Measurements from ENCODE around the gene ZNF22. TPM values are rescaled to one million over a fixed set of nuclear protein-coding genes. Genes with fewer than 3 reads are reported as not detected.

ZNF22 gene
- total RNA-seq, 2 experiments from 2014 or later = 44.6 to 45.2 TPM

DNA sequence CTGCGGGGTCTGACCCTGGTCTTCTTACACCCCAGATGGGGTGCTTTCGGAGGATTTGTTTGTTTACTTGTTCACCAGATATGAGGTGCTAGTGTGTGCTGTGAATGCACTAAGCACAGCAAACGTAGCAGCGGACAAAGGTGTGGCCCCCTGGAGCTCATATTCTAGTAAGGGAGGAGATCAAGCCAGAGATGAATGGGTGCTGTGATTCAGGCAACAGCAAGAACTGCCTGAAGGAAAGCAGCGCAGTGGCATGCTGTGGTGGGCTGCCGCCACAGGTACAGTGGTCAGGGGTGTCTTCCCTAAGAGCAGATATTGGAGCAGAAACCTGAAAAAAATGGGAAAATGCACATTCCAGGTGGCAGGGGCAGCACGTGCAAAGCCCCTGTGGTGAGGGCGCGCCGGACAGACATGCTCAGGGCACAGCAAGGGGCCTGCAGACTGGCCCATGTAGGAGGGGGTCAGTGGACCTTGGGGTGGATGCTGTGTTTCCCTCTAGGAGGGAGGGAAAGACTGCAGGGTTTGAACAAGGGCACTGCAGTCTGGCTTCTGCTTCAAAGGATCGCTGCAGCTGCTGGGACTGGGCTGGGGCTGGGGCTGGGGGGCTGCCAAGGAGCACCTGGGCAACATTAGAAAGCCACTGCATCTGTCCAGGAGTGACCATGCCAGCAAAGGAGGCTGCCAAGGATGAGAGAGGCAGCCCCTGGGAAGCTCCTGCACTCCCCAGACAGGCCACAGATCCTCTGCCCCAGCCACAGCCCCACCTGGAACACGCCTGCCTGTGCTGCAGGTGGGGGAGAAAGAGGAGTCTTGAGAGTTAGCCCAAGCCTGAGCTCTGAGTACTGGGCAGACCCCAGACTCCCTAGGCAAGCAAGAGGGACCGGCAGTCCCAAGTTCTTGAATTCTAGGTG is 21.2 kb upstream of the ZNF22 start:
- H3K27me3 Mint-ChIP-seq (ENCODE audit: low read depth) = no peaks in the 10 kb centered on the region
- no peaks in the 10 kb centered on the region for H3K9me3 Mint-ChIP-seq (ENCODE audit: insufficient read depth)
- no peak overlapping the region for H3K27ac Mint-ChIP-seq
- no peaks in the 10 kb centered on the region for H3K36me3 Mint-ChIP-seq (ENCODE audit: low read depth)
- H3K4me1 Mint-ChIP-seq (ENCODE audit: low read depth) = peaks cover 18% of the 10 kb centered on the region
- POLR2A ChIA-PET = interaction anchor here (0.9 to 1.8 kb wide), 4 partner anchors 21 to 52 kb away, joined by 3 to 6 read pairs (median 4); partner anchors contain the start of gene ZNF22
- no peak for DNase-seq
- H3K4me3 Mint-ChIP-seq = no peak overlapping the region
- ATAC-seq = no peak
- CTCF ChIA-PET = interaction anchor here (1.1 to 4.2 kb wide), 4 partner anchors 11 to 47 kb away, joined by 3 to 25 read pairs (median 5); partner anchors contain the start of gene RASSF4

DNA sequence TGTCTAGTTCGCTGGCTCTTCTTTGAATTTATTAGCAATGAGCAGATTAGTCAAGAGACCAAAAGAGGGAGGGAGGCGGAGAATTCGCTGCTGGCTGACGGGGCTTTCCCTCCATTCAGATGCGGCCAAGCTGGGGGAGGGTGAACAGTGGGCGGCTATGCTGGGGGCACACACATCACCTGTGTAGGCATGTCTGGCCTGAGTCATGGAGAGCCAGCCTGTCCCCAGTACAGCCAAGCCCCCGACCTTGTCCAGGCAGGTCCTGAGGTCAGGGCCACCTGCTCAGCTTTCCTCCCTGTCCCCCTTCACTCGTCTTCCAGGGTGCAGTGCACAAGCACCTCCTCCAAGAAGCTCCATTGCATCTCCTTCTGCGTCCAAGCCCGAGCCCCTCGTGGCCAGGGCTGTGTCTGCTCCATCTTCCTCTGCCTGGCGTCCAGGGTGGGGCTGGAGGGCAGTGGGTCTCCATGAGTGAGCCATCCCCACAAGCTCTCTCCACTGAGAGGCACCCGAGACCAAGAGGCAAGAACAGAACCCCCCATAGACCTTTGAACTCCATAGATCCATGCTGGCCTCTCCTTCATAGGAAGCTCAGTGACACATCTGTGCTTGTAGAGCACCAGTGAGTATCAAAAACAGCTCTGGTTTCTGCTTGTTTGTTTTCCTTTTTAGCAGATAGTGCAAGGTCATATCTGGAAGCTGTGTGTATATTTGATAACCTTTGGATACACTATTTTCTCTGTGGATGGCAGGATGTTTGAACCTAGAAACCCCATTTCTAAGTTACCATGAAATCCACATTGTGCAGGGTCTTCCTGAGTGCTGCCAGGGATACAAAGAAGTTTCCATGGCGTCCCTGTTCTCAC is 20.2 kb upstream of the ZNF22 start:
- CTCF ChIA-PET = interaction anchor here (1.1 to 4.2 kb wide), 6 partner anchors 12 to 48 kb away, joined by 3 to 25 read pairs (median 3); partner anchors contain the start of genes RASSF4 and ZNF22
- Mint-ChIP-seq H3K4me1 (ENCODE audit: low read depth) (peaks cover 15% of the 10 kb centered on the region), H3K4me3 (no peak overlapping the region), H3K9me3 (ENCODE audit: insufficient read depth) (no peaks in the 10 kb centered on the region), H3K27me3 (ENCODE audit: low read depth) (peaks cover under 1% of the 10 kb centered on the region), H3K36me3 (ENCODE audit: low read depth) (no peaks in the 10 kb centered on the region), H3K27ac (no peak overlapping the region)
- POLR2A ChIA-PET = interaction anchor here (0.9 to 1.3 kb wide), 3 partner anchors 21 to 53 kb away, joined by 3 to 4 read pairs (median 3); no protein-coding TSS in a partner anchor
- DNase-seq = no peak
- no peak for ATAC-seq

DNA sequence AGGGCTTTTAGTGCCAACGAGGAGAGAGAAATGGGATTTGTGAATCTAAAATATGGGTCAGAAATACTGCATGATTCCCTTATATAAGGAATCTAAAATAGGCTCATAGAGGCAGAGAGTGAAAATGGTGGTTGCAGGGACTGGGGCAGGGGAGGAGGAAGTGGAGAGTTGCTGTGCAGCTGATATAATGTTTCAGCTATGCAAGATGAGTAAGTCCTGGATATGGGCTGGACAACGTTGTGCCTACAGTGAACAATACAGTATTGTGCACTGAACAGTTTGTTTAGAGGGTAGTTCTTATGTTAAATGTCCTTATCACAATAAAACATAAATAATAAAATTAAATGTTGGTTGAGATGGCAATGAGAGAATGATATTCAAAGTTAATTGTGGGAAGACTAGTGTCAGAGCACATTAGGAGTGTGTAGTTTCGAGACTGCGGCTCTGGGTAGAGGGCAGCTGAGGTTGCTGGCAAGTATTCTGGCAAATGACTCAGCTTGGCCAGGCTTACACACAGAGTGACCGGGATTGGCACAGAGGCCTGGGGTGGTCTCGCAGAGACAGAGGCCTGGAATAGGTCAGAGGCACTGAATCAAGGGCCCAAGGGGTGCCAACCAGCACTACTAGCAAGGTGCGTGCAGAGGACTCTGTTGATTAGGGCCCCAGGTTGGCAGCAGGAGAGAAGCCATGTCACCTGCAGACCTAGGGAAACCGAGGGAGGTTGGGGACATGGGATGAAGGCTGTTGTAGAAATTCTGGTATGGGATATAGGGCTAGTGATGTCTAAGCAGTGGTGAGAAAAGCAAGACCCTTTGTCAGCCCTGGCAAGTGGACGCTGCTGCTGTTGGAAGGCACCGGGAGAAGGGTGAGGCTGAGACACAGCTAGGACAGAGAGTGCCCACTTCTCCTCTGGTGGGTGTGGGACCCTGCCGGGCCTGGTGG is 19.3 kb upstream of the ZNF22 start:
- H3K36me3 Mint-ChIP-seq (ENCODE audit: low read depth) = no peaks in the 10 kb centered on the region
- H3K27ac Mint-ChIP-seq = no peak overlapping the region
- H3K9me3 Mint-ChIP-seq (ENCODE audit: insufficient read depth) = no peaks in the 10 kb centered on the region
- ChIA-PET POLR2A (interaction anchor here (1.1 to 1.3 kb wide), 2 partner anchors 20 to 23 kb away, joined by 3 to 4 read pairs; no protein-coding TSS in a partner anchor), CTCF (interaction anchor here (1.1 to 4.2 kb wide), 5 partner anchors 13 to 49 kb away, joined by 3 to 25 read pairs (median 3); partner anchors contain the start of genes RASSF4 and ZNF22)
- H3K4me3 Mint-ChIP-seq = no peak overlapping the region
- DNase-seq (no peak), ATAC-seq (no peak)
- peaks cover 12% of the 10 kb centered on the region for H3K4me1 Mint-ChIP-seq (ENCODE audit: low read depth)
- peaks cover 9% of the 10 kb centered on the region for H3K27me3 Mint-ChIP-seq (ENCODE audit: low read depth)

- H3K4me1 Mint-ChIP-seq (ENCODE audit: low read depth) = peaks cover 10% of the 10 kb centered on the region
- DNase-seq = no peak
- H3K36me3 Mint-ChIP-seq (ENCODE audit: low read depth) = no peaks in the 10 kb centered on the region
- no peak for ATAC-seq
- H3K27ac Mint-ChIP-seq = no peak overlapping the region
- H3K27me3 Mint-ChIP-seq (ENCODE audit: low read depth) = peaks cover 9% of the 10 kb centered on the region
- CTCF ChIA-PET = interaction anchor here (2.1 kb wide), 1 partner anchor 13 kb away, joined by 6 read pairs; no protein-coding TSS in a partner anchor
- POLR2A ChIA-PET = no interaction called here
- H3K4me3 Mint-ChIP-seq = no peak overlapping the region
- H3K9me3 Mint-ChIP-seq (ENCODE audit: insufficient read depth) = no peaks in the 10 kb centered on the region
These were observed 18.6 kb upstream of the ZNF22 start for GRCh38 chr10:44982114-44982460.

GRCh38 chr10:44982496-44982895 is 18.2 kb upstream of the ZNF22 start:
- Mint-ChIP-seq H3K27ac (no peak overlapping the region), H3K9me3 (ENCODE audit: insufficient read depth) (no peaks in the 10 kb centered on the region), H3K4me3 (no peak overlapping the region), H3K27me3 (ENCODE audit: low read depth) (peaks cover 9% of the 10 kb centered on the region), H3K36me3 (ENCODE audit: low read depth) (no peaks in the 10 kb centered on the region), H3K4me1 (ENCODE audit: low read depth) (peaks cover 10% of the 10 kb centered on the region)
- DNase-seq (no peak), ATAC-seq (no peak)
- ChIA-PET CTCF (no interaction called here), POLR2A (no interaction called here)

GRCh38 chr10:44983066-44983894 is 17.4 kb upstream of the ZNF22 start:
- Mint-ChIP-seq H3K4me1 (ENCODE audit: low read depth) (peaks cover 6% of the 10 kb centered on the region), H3K4me3 (no peak overlapping the region), H3K9me3 (ENCODE audit: insufficient read depth) (no peaks in the 10 kb centered on the region), H3K27me3 (ENCODE audit: low read depth) (peaks cover 9% of the 10 kb centered on the region), H3K36me3 (ENCODE audit: low read depth) (no peaks in the 10 kb centered on the region), H3K27ac (no peak overlapping the region)
- POLR2A ChIA-PET = no interaction called here
- no peak for DNase-seq
- CTCF ChIA-PET = no interaction called here
- no peak for ATAC-seq

- Mint-ChIP-seq H3K4me3 (no peak overlapping the region), H3K9me3 (ENCODE audit: insufficient read depth) (no peaks in the 10 kb centered on the region), H3K36me3 (ENCODE audit: low read depth) (no peaks in the 10 kb centered on the region), H3K27me3 (ENCODE audit: low read depth) (peaks cover 11% of the 10 kb centered on the region), H3K27ac (no peak overlapping the region), H3K4me1 (ENCODE audit: low read depth) (peaks cover 3% of the 10 kb centered on the region)
- ChIA-PET POLR2A (no interaction called here), CTCF (no interaction called here)
- ATAC-seq (no peak), DNase-seq (no peak)
These were observed 16.8 kb upstream of the ZNF22 start for GRCh38 chr10:44983895-44984278.

DNA sequence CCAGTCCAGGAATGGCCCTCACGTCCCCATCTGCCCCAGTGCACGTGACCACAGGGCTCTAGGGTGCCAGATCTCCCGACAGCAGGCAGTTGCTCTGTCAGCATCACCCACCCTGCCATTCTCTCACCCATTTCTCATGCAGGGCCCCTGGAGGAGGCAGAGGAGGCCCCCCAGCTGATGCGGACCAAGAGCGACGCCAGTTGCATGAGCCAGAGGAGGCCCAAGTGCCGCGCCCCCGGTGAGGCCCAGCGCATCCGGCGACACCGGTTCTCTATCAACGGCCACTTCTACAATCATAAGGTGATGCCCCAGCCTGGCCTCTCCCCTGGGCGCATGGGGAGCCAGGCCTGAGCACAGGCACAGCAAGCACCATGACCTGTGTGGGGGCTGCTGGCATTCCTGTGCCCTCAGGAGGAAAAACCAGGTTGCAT is 16.0 kb upstream of the ZNF22 start:
- no peak overlapping the region for H3K4me3 Mint-ChIP-seq
- ATAC-seq = no peak
- peaks cover 11% of the 10 kb centered on the region for H3K27me3 Mint-ChIP-seq (ENCODE audit: low read depth)
- CTCF ChIA-PET = no interaction called here
- no peak overlapping the region for H3K27ac Mint-ChIP-seq
- no peaks in the 10 kb centered on the region for H3K9me3 Mint-ChIP-seq (ENCODE audit: insufficient read depth)
- peaks cover 3% of the 10 kb centered on the region for H3K4me1 Mint-ChIP-seq (ENCODE audit: low read depth)
- no peak for DNase-seq
- POLR2A ChIA-PET = no interaction called here
- no peaks in the 10 kb centered on the region for H3K36me3 Mint-ChIP-seq (ENCODE audit: low read depth)

- no peak overlapping the region for H3K27ac Mint-ChIP-seq
- H3K4me3 Mint-ChIP-seq = no peak overlapping the region
- CTCF ChIA-PET = interaction anchor here (1.3 kb wide), 1 partner anchor 52 kb away, joined by 3 read pairs; no protein-coding TSS in a partner anchor
- DNase-seq = no peak
- peaks cover 11% of the 10 kb centered on the region for H3K27me3 Mint-ChIP-seq (ENCODE audit: low read depth)
- no peaks in the 10 kb centered on the region for H3K9me3 Mint-ChIP-seq (ENCODE audit: insufficient read depth)
- no peaks in the 10 kb centered on the region for H3K36me3 Mint-ChIP-seq (ENCODE audit: low read depth)
- H3K4me1 Mint-ChIP-seq (ENCODE audit: low read depth) = peaks cover 3% of the 10 kb centered on the region
- POLR2A ChIA-PET = no interaction called here
- ATAC-seq = no peak
These were observed 15.5 kb upstream of the ZNF22 start for GRCh38 chr10:44985175-44985681.

- no peak overlapping the region for H3K4me3 Mint-ChIP-seq
- no peak overlapping the region for H3K27ac Mint-ChIP-seq
- peaks cover 11% of the 10 kb centered on the region for H3K27me3 Mint-ChIP-seq (ENCODE audit: low read depth)
- DNase-seq (no peak), ATAC-seq (no peak)
- H3K4me1 Mint-ChIP-seq (ENCODE audit: low read depth) = peaks cover under 1% of the 10 kb centered on the region
- no peaks in the 10 kb centered on the region for H3K36me3 Mint-ChIP-seq (ENCODE audit: low read depth)
- ChIA-PET CTCF (interaction anchor here (1.3 to 1.8 kb wide), 2 partner anchors 10 to 53 kb away, joined by 3 to 6 read pairs; no protein-coding TSS in a partner anchor), POLR2A (no interaction called here)
- no peaks in the 10 kb centered on the region for H3K9me3 Mint-ChIP-seq (ENCODE audit: insufficient read depth)
These were observed 14.5 kb upstream of the ZNF22 start for GRCh38 chr10:44986179-44986578.

Measured in activated CD8-positive, alpha-beta T cell treated with anti-CD3 and anti-CD28 coated beads, Interleukin-2, amount 10 ng/mL, durations not matched to agents 7 days and 5 days (primary cell).